Globus pallidus (tissue), 1 donor: ENCODE measurements around the gene ZBTB42.

Source experiments
- DNase-seq: peaks from one replicate; pipeline ENCODE4 v3.0.0-alpha.2; 2015; ENCODE audit warnings: low spot score

The ZBTB42 gene

GRCh38 chr14:104795781-104796686 is 4.9 kb upstream of the ZBTB42 start:
- DNase-seq = peak; percentile 38

GRCh38 chr14:104796687-104797081 is 4.2 kb upstream of the ZBTB42 start:
- DNase-seq = no peak

GRCh38 chr14:104797115-104798044 is 3.5 kb upstream of the ZBTB42 start:
- no peak for DNase-seq

- no peak for DNase-seq
These were observed 2.3 kb upstream of the ZBTB42 start for GRCh38 chr14:104798300-104799243.

- no peak for DNase-seq
These were observed 1.5 kb upstream of the ZBTB42 start for GRCh38 chr14:104799244-104800014.

GRCh38 chr14:104800015-104800770 is 708 bp upstream of the ZBTB42 start:
- DNase-seq = no peak

- no peak for DNase-seq
These were observed 856 bp downstream of the ZBTB42 start for GRCh38 chr14:104801520-104802393.

- DNase-seq = no peak
These were observed 1.7 kb downstream of the ZBTB42 start for GRCh38 chr14:104802394-104803184.

GRCh38 chr14:104803280-104803911 is 2.5 kb downstream of the ZBTB42 start:
- DNase-seq = no peak

GRCh38 chr14:104803912-104804410 is 3.1 kb downstream of the ZBTB42 start:
- no peak for DNase-seq

GRCh38 chr14:104804481-104805325 is 3.8 kb downstream of the ZBTB42 start:
- no peak for DNase-seq

- DNase-seq = no peak
These were observed 4.4 kb downstream of the ZBTB42 start for GRCh38 chr14:104805326-104805678.

GRCh38 chr14:104805941-104806624 is 5.2 kb downstream of the ZBTB42 start:
- DNase-seq = no peak

GRCh38 chr14:104806625-104807465 is 5.9 kb downstream of the ZBTB42 start:
- no peak for DNase-seq

GRCh38 chr14:104808456-104808855 is 7.6 kb downstream of the ZBTB42 start:
- no peak for DNase-seq
